ENCODE results near the gene TTLL12. TPM values are rescaled to one million over a fixed set of nuclear protein-coding genes. Genes with fewer than 3 reads are reported as not detected.
"Not testable (repeated sequence)": the region's sequence is repeated elsewhere in the genome, so short reads cannot be mapped to it uniquely, and the experiment has no call there.

TTLL12 gene
- polyA plus RNA-seq, 4 donors: 20.8 to 31.6 (median 27.8) TPM

DNA sequence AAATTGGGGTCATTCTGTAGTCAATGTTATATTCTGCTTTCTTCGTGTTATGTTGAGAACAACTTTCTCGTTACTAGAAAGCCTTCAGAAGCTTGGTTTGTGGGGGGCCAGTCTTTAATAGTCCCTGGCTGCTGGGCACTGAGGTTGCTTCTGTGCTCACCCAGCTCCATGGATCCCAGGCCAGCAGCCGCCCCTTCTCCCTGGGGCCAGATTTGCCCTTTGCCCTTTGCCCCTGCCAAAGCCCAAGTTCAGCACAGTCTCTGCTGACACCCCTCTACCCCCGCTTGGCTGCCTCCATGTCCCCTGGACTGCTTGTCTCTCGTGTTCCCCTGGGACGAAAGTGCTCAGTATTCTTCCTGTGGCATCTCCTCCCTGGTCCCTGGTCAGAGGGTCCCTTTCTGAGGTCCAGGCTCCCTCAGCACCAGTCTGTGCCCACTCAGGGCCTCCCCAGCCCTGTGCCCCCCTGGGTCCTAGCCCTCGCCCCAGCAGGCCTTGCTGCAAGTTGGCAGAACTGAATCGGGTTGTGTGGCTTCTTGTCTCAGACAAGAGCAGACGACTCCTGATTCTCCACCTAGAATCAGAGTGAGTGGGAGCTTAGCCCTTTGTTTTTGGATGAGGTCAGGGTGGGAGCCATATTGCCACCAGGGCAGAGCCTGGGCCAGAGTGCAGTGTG, 28.9 kb downstream of the TTLL12 start:
- no peak for DNase-seq (ENCODE audit: low read depth in 4 of 4, low spot score in 3 of 4)

DNA sequence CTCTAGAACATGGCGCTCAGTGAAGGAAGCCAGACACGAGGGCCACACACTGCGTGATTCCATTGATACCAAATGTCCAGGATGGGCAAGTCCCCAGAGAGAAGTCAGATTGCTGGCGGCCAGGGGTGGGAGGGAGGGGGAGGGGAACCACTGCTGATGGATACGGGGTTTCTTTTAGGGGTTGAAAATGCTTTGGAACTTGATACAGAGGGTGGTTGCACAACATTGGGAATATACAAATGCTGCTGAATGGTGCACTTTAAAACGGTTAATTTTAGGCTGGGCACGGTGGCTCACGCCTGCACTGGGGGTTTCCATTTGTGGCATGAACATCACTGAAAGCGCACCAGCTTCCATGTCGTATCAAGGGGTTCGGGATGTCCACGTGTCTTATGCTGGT, 30.5 kb downstream of the TTLL12 start:
- DNase-seq (ENCODE audit: low read depth in 4 of 4, low spot score in 3 of 4): no peak

DNA sequence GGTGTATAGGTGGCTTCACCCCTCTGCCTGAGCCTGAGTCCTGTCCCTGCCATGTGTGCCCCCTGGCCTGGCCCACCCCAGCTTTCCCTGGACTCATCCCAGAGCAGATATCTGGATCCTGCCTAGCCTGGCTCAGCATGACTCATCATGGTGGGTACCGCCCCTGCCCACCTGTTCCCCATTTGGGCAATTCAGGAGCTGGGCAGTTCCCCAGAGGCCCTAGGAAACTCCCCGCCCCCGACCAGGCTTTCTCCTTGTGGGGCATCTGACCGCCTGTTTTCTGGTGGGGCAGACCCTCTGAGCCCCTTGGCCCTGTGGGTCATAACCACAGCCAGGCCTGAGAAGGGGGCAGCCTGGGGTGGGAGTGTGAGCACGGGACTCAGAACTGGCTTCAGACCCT, 31.1 kb downstream of the TTLL12 start:
- no peak for DNase-seq (ENCODE audit: low read depth in 4 of 4, low spot score in 3 of 4)

DNA sequence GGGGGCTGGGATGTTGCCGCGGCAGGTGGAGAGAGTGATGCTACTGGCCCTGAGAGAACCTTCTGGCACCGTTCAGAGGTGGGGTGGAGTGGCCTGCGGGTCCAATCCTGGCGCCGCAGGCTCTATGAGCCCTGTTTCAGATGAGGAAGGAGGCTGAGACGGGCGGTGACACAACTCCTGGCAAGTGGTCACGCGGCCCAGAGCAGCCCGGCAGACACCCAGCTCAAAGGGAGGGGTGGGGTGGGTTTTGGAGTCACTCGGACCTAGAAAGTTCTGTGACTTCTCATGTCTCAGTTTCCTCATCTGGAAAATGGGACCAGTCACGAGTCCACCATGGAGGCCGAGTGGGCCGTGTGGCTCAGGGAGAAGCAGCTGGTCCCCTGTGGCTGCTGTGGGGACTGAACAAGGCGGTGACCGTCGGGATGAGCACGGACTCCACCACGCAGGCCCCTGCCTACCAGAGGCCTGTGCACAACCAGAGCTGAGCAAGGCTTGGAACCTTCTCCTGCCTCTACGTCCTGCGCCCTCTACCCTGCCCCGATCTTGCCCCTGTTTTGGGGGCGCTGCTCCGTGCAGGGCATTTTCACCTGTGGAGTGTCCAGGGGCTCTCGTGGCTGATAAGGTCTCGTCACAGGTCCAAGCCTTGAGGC, 31.9 kb downstream of the TTLL12 start:
- no peak for DNase-seq (ENCODE audit: low read depth in 4 of 4, low spot score in 3 of 4)

DNA sequence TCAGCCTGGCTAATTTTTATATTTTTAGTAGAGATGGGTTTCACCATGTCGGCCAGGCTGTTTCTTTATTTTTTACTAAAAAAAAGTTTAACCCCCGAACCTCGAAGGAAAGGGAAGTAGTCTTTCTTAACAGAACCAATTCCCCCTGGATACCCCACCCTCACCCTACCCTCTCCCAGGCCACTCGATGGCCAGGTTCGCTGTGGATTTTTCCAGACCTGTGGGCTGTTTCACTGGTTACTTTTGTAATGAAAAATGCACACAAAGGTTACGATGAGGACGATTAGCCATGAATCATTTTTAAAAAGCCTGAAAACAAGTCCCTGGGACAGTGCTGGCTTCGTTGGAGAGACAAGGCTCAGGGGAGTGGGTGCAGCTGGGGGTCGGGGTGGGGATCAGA, 33.0 kb downstream of the TTLL12 start:
- no peak for DNase-seq (ENCODE audit: low read depth in 4 of 4, low spot score in 3 of 4)

GRCh38 chr22:43152357-43153071, 34.4 kb downstream of the TTLL12 start:
- no peak for DNase-seq (ENCODE audit: low read depth in 4 of 4, low spot score in 3 of 4)

DNA sequence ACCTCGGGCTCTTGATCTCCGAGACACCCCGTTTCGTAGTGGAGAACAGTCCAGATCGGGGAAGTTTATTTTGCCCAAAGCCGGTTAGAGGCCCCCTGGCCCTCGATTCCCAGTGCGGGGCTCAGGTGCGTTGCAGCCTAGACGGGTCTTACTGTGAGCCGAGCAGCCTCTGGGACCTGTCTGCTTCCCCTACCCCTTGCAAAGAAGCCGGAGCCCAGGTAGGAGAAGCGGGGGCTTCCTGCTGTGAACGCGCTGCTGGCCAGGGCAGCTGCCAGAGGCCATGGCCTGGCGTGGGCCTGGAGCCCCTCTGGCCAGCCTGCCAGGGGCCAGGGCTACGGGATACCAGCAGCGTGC, 35.0 kb downstream of the TTLL12 start:
- no peak for DNase-seq (ENCODE audit: low read depth in 4 of 4, low spot score in 3 of 4)

DNA sequence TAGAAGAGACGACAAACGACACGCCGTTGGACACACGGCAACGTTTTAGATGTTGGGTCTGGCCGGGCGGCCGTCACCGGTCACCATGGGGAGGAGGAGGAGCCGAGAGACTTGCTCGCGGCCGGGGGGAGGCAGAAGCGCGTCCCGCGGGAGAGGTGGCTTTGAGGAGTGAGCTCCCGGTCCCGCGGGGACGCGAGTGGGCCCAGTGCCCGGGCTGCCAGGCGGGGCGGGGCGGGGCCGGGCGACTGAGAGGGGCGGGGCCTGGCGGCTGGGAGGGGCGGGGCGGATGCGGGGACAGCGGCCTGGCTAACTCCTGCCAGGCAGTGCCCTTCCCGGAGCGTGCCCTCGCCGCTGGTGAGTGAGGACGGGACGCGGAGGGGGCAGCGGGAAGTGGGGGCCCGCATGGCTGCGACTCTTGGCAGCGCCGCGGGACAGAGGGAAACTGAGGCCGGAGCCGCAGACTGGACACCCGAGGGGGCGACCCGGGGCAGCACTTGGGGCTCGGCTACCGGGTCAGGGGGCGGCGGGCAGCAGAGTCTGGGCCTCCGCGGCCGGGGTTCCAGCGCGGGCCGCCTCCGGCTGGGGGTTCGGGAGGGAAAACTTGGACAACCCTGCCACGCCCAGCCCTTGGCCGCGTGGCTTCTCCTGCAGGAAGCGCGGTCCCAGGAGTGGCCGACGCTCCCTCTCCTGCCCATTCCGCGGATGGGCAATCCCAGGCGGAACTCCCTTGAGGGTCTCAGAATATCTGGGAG, 35.5 kb downstream of the TTLL12 start, which contains the start of gene TSPO:
Gene TSPO, plus strand, starts transcription at position 309 of the 752 bp plus-strand sequence. CDS start 7,680 bp downstream, outside the sequence.
- DNase-seq (ENCODE audit: low read depth in 4 of 4, low spot score in 3 of 4): no peak

DNA sequence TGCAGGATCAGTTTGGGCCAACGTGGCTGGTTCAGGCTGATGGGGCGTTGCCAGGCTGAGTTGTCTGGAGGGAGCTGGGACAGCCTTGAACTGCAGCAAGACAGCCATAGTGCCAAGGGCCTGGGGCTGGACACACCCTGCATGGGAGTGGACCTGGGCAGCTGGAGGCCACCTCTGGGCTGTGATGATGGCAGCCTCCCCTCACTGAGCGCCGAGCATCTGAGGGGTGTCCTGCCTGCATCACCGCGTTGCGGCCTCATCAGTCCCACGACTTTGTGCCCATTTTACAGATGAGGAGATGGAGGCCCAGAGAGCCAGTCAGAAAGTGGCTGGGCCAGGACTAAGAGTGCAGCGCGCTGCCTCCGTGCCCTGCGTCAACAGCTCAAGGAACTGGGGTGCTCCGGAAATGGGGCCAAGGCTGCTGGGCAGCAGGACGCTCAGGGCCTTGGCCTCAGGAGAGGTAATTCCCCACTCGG, 36.2 kb downstream of the TTLL12 start:
- DNase-seq (ENCODE audit: low read depth in 4 of 4, low spot score in 3 of 4): no peak

GRCh38 chr22:43148581-43148980, 38.4 kb downstream of the TTLL12 start:
- DNase-seq (ENCODE audit: low read depth in 4 of 4, low spot score in 3 of 4): no peak

GRCh38 chr22:43147821-43148220, 39.1 kb downstream of the TTLL12 start:
- DNase-seq (ENCODE audit: low read depth in 4 of 4, low spot score in 3 of 4): no peak

DNA sequence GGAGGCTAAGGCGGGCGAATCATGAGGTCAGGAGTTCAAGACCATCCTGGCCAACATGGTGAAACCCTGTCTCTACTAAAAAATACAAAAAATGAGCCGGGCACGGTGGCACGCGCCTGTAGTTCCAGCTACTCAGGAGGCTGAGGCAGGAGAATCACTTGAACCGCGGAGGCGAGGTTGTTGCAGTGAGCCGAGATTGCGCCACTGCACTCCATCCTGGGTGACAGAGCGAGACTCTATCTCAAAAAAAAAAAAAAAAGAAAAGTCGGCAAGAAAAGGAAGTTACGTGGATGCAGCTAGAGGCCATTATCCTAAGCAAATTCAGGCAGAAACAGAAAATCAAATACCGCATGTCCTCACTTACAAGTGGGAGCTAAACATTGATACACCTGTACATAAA, 40.6 kb downstream of the TTLL12 start:
- not testable (repeated sequence) for DNase-seq (ENCODE audit: low read depth in 4 of 4, low spot score in 3 of 4)

- not testable (repeated sequence) for DNase-seq (ENCODE audit: low read depth in 4 of 4, low spot score in 3 of 4)
Measured at GRCh38 chr22:43145371-43145770, 41.6 kb downstream of the TTLL12 start.

DNA sequence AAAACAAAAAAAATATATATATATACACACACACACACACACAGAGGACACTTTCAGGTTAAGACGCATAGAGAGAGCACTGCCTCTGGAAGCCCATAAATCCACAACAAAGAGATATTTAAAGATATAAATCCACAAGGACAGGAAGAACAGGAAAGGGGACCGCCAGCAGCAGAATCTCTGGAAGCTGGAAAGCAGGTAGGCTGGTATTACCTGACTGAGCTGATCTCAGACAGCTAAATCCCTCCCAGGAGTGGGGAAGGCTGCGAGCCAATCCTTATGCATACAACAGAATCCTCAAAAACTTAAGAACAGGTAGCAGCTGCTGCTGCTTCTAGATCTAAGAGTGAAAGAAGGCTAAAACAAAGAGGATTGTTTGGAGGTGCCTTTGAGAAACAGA, 42.0 kb downstream of the TTLL12 start:
- DNase-seq (ENCODE audit: low read depth in 4 of 4, low spot score in 3 of 4): no peak

DNA sequence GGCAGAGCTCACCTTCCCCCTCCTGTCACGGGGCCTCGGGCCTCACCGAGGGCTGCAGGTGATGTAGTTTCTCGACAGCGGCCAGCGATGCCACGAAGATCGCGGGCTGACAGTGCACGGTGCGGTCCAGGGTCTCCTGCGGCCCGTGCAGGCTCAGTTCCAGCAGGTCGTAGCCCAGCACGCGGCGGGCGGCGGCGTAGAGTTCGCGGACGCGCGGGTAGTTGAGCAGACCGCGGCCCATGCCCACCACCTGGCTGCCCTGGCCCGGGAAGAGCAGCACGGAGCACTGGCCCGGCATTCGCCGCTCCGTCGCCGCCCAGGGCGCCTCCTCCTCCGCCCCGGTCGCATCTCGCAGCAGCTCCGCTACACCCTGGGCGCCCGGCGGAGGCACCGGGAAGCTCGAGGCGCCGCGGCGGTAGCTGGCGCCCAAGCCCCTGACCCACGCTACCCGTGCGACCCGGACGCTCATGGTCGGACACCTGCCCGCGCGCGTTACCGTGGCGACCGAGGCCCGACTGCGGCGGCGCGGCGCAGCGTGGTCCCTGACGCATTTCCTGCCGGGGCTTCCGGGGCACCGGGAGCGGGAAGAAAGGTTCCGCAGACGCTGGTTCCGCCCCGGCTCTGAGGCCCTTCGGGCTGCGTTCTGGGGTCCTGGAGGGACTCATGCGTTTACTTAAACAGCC, 43.9 kb downstream of the TTLL12 start, which contains the start of gene MCAT:
Gene MCAT, minus strand, starts transcription at position 519 of the 683 bp plus-strand sequence. Its CDS starts 50 bp downstream, at position 469.
- peak; percentile 63 to 68 (median 67) for DNase-seq (ENCODE audit: low read depth in 4 of 4, low spot score in 3 of 4)

- no peak for DNase-seq (ENCODE audit: low read depth in 4 of 4, low spot score in 3 of 4)
Measured at GRCh38 chr22:43136801-43137200, 50.1 kb downstream of the TTLL12 start.

GRCh38 chr22:43136255-43136654, 50.7 kb downstream of the TTLL12 start:
- no peak for DNase-seq (ENCODE audit: low read depth in 4 of 4, low spot score in 3 of 4)

DNA sequence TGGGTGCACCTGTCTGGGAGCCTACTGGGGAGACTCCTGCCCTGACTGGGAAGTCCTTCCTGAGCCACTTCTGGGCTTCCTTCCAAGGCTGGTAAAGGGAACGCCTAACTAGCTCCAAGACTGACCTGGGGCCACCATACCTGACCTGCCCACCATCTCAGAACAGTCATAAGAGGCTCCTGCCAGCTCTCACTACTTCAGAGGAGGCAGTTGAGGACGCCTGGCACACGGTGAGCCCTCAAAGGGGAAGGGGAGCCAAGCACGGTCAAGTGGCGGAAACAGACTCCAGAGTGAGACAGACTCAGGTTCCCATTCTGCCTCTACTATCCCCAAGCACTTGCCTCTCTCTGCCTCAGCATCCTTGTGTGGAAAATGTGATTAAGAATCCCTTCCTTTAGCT, 51.4 kb downstream of the TTLL12 start:
- DNase-seq (ENCODE audit: low read depth in 4 of 4, low spot score in 3 of 4): no peak

DNA sequence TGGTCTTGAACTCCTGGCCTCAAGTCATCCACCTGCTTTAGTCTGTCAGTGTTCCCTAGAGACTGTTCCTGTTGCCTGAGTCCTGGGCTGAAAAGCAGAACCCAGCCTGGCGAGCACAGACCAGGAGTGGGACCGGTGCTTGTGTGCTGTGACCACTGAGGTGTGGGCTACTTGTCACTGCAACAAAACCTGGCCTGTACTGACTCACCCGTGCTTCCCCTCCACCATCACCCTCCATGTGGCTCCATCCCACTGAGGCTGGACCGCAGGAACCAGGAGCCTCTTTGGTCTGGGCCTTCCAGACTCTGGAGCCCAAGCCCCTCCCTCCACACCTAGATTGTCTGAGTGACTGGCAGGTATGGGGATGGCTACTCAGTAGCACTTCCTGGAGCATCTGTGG, 52.4 kb downstream of the TTLL12 start:
- no peak for DNase-seq (ENCODE audit: low read depth in 4 of 4, low spot score in 3 of 4)

- no peak for DNase-seq (ENCODE audit: low read depth in 4 of 4, low spot score in 3 of 4)
Measured at GRCh38 chr22:43133401-43133800, 53.5 kb downstream of the TTLL12 start.

Measured in right renal pelvis (tissue), 4 donors.